Measurements from ENCODE around the gene DNHD1.
A peak's percentile ranks its signal among the peaks of the same experiment; 100 is the strongest.

The DNHD1 gene

DNA sequence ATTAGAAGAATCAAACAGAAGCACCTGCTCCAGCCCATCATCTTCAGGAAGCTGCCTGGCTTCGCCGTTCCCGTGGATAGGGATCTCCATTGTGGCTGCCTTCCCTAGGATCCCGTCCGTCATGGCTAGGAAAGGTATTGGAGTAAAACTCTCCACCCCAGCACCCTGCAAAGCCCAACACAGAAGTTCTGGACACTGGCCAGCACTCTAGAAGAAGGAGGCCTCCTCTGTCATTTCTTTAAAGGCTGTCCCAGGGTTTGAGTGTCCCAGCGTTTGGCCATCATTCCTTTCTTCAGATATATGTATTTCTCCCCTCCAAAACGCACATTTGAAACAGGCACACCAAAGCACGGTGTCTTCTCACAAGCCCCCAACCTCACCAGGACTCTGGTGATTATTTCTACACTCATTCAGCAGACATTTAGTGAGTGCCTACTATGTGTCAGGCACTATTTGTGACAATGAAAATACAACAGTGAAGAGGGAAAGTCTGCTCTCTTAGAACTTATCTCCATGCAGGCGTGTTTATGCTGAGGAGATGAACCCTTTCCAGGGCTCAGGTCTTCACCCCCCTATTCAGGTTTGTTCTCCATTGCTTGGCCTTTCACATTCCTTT is 16.7 kb upstream of the DNHD1 start:
- H3K4me3 ChIP-seq (ENCODE audit: low read length), result peak overlapping the region; percentile 98
- DNase-seq (ENCODE audit: low read depth), result no peak
- TF ChIP-seq, protein P1, sequence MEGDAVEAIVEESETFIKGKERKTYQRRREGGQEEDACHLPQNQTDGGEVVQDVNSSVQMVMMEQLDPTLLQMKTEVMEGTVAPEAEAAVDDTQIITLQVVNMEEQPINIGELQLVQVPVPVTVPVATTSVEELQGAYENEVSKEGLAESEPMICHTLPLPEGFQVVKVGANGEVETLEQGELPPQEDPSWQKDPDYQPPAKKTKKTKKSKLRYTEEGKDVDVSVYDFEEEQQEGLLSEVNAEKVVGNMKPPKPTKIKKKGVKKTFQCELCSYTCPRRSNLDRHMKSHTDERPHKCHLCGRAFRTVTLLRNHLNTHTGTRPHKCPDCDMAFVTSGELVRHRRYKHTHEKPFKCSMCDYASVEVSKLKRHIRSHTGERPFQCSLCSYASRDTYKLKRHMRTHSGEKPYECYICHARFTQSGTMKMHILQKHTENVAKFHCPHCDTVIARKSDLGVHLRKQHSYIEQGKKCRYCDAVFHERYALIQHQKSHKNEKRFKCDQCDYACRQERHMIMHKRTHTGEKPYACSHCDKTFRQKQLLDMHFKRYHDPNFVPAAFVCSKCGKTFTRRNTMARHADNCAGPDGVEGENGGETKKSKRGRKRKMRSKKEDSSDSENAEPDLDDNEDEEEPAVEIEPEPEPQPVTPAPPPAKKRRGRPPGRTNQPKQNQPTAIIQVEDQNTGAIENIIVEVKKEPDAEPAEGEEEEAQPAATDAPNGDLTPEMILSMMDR (IDR thresholded peaks at IDR 0.05; ENCODE audit: insufficient read depth, low read depth, low read length, missing control alignments), result no peak

DNA sequence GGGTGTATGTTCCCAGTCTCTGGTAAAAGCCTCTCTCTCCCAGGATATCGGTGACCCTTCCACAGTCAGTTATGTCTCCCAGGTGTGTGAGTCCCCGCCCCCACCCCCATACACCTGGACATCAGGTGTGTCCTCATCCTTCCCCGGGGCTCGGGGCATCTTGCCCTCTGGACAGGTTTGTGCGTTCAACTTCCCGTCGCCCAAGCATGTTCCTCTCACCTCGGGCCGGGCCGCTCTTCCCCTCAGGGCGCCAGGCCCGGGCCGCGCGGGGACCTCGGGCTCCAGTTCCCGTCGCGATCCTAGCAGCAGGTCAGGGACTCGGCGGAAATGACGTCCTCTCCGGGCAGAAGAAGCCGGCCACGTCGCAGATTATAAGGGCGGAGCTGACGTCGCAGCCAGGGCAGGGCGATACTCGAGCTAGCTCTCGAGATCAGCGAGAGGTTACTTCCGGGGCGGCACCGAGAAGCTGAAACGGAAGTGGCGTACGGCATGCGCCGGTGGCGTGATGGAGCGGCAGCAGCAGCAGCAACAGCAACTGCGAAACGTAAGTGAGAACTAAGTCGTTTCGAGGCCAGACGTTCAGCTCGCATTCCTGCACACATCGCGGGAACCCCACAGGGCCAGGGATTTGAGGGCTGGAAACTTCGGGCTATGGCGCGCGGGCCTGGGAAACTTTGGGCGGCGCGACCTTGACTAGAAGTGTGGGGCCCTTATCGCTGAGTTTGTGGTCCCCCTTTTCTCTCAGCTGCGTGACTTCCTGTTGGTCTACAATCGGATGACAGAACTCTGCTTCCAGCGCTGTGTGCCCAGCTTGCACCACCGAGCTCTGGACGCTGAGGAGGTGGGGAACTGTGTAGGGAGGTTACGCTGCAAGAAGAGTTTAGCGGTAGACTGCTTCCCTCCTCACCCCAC is 15.8 kb upstream of the DNHD1 start, which contains the start of the genes ARFIP2 and TIMM10B:
ARFIP2 (minus strand) TSS at position 320 of the 912 bp plus-strand sequence. CDS start 910 bp downstream, outside the sequence.
TIMM10B (plus strand) TSS at position 490 of the 912 bp plus-strand sequence; CDS start at position 506, 16 bp downstream.
- TF ChIP-seq, protein P1 (IDR thresholded peaks at IDR 0.05; ENCODE audit: insufficient read depth, low read depth, low read length, missing control alignments), result no peak
- peak; percentile 99 for DNase-seq (ENCODE audit: low read depth)
- H3K4me3 ChIP-seq (ENCODE audit: low read length), result peak within 1 kb of the TSS; percentile 98

DNA sequence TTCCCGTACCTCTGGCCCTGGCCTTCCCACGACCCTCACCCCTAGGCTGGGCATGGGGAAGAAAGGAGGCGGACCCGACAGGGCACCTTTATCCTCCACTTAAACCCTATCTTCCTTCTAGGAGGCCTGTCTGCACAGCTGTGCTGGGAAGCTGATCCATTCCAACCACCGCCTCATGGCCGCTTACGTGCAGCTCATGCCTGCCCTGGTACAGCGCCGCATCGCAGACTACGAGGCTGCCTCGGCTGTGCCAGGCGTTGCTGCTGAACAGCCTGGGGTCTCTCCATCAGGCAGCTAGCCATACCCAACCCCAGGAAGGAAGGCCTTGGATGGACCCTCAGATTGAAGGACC is 15.2 kb upstream of the DNHD1 start:
- TF ChIP-seq, protein P1 (IDR thresholded peaks at IDR 0.05; ENCODE audit: insufficient read depth, low read depth, low read length, missing control alignments), result no peak
- DNase-seq (ENCODE audit: low read depth), result peak; percentile 29
- peak overlapping the region; percentile 98 for H3K4me3 ChIP-seq (ENCODE audit: low read length)

DNA sequence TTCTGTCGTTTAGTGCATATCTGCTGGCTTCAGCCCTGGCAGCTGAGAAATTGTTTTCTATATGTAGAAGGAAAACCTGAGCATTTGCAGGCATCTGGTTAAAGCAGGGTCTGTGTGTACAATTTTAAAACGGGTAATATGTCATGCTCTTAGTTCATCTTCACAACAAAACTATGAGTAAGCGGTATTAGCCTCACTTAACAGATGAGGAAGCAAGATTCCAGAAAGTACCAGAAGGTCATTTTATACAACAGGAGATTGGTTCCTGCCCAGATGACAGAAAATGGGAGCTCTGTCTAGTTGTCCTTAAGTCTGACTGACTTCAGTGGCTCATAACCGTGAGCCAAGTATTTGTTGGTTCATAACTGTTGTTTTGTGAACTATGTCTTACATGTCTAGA is 14.6 kb upstream of the DNHD1 start:
- H3K4me3 ChIP-seq (ENCODE audit: low read length), result peak overlapping the region; percentile 98
- TF ChIP-seq, protein P1 (IDR thresholded peaks at IDR 0.05; ENCODE audit: insufficient read depth, low read depth, low read length, missing control alignments), result no peak
- peak; percentile 12 for DNase-seq (ENCODE audit: low read depth)

DNA sequence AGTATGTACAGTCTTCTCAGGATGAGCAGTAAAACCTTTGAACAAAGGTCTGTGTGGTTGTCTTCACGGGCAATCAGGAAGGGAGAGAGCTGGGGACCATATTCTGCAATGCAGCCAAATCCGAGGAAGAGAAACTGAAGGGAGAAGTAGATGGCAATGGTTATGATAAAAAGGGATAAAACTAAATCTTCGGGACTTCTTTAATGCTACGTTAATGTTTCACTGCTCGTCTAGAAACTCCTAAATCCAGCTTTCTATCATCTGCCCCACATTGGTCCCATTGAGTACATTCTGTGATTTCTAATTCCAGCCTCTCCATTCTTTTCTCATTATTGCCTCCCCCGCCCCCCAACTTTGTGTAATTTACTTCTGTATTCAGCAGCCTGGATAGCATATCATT is 14.1 kb upstream of the DNHD1 start:
- no peak overlapping the region for H3K4me3 ChIP-seq (ENCODE audit: low read length)

DNA sequence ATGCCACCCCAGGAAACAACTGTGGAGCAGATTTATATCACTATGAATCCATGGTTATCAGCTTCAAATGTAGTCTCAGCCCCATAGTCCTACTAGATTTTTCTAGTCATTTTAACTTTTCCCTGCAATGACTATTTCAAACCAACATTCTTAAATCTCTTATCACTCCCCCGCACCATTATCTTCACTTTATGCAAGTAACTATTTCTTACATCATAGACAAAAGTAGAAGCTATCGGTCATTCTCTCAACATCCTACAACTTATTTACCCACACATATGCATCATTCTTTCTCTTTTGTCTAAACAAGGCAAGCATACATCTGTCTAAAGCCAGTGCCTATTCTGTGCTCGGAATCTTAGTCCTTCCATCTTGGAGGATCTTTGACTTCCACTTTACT is 11.4 kb upstream of the DNHD1 start:
- no peak for DNase-seq (ENCODE audit: low read depth)
- H3K4me3 ChIP-seq (ENCODE audit: low read length), result no peak overlapping the region
- TF ChIP-seq, protein P1 (IDR thresholded peaks at IDR 0.05; ENCODE audit: insufficient read depth, low read depth, low read length, missing control alignments), result no peak

More for the DNA sequence above, 14.1 kb upstream of the DNHD1 start:
- no peak for DNase-seq (ENCODE audit: low read depth)
- TF ChIP-seq, protein P1 (IDR thresholded peaks at IDR 0.05; ENCODE audit: insufficient read depth, low read depth, low read length, missing control alignments), result no peak

Measured in epithelial cell of esophagus (primary cell).